PC-9 (cell line): ENCODE results near the gene RHCE. TPM values are rescaled to one million over a fixed set of nuclear protein-coding genes. Genes with fewer than 3 reads are reported as not detected.
"Not testable (repeated sequence)": the region's sequence is repeated elsewhere in the genome, so short reads cannot be mapped to it uniquely, and the experiment has no call there.

Source experiments
- BruUV-seq: library from RNA; stranded (reverse); fragments of 400-500 nt; replicated peaks from 2 replicates; lab custom pipeline; 2021; lab: Mats Ljungman, UMichigan
- CTCF ChIA-PET: fragments of 300-600 bp; sonication (Branson Sonifier 250); formaldehyde crosslinking; loops from one replicate; lab custom pipeline; 2022; ENCODE audit warnings: antibody characterized with exemption; lab: Charles Lee
- POLR2A ChIA-PET: fragments of 300-600 bp; sonication (Branson Sonifier 250); formaldehyde crosslinking; loops from one replicate; lab custom pipeline; 2022; ENCODE audit warnings: antibody characterized with exemption; ENCODE audit not compliant: unreplicated experiment; lab: Charles Lee
- DNase-seq, 2 experiments: peaks; one replicate each; pipeline versions ENCODE4 v3.0.0 to v3.0.0-alpha.2; 2015 to 2022; ENCODE audit warnings: mixed read lengths in 1 of 2
- H2AFZ ChIP-seq: fragments of 200-600 bp; sonication (generic); 2 replicates; pipeline ENCODE4 v1.8.1; 2017; ENCODE audit warnings: antibody characterized with exemption
- H3F3A ChIP-seq: fragments of 200-600 bp; sonication (generic); 2 replicates; pipeline ENCODE4 v1.8.1; 2017; ENCODE audit warnings: antibody characterized with exemption, mild to moderate bottlenecking, low read depth; ENCODE audit not compliant: insufficient read depth
- H3K27ac ChIP-seq: fragments of 200-600 bp; sonication (generic); 2 replicates; pipeline ENCODE4 v1.6.1; 2016; ENCODE audit warnings: mixed run types
- H3K27me3 ChIP-seq: fragments of 200-600 bp; sonication (generic); 2 replicates; pipeline ENCODE4 v1.6.1; 2016; ENCODE audit warnings: low read depth, mixed run types; ENCODE audit not compliant: insufficient read depth
- H3K36me3 ChIP-seq: fragments of 200-600 bp; sonication (generic); 2 replicates; pipeline ENCODE4 v1.6.1; 2016; ENCODE audit warnings: low read depth, mixed run types
- H3K4me1 ChIP-seq: fragments of 200-600 bp; sonication (generic); replicated peaks from 2 replicates; pipeline ENCODE4 v1.6.1; 2016; ENCODE audit warnings: mixed run types; ENCODE audit not compliant: insufficient read depth
- H3K4me2 ChIP-seq: fragments of 200-600 bp; sonication (generic); 2 replicates; pipeline ENCODE4 v1.6.1; 2017; ENCODE audit warnings: mixed run types
- H3K4me3 ChIP-seq: fragments of 200-600 bp; sonication (generic); 2 replicates; pipeline ENCODE4 v1.6.1; 2016; ENCODE audit warnings: mixed run types
- H3K79me2 ChIP-seq: fragments of 200-600 bp; sonication (generic); 2 replicates; pipeline ENCODE4 v1.6.1; 2017; ENCODE audit warnings: low read depth, mixed run types
- H3K9me2 ChIP-seq: fragments of 200-600 bp; sonication (generic); 2 replicates; pipeline ENCODE4 v1.8.1; 2017; ENCODE audit warnings: mild to moderate bottlenecking; ENCODE audit not compliant: insufficient read depth
- H3K9me3 ChIP-seq: fragments of 200-600 bp; sonication (generic); 2 replicates; pipeline ENCODE4 v1.8.1; 2016; ENCODE audit warnings: low read depth; ENCODE audit not compliant: insufficient read depth
- H4K20me1 ChIP-seq: fragments of 200-600 bp; sonication (generic); 2 replicates; pipeline ENCODE4 v1.8.1; 2017; ENCODE audit not compliant: insufficient read depth
- CTCF ChIP-seq: fragments of 200-600 bp; sonication (generic); conservative IDR thresholded peaks from 2 replicates; pipeline ENCODE4 v1.6.1; 2017; ENCODE audit warnings: mixed run types, antibody characterized with exemption, mild to moderate bottlenecking, moderate library complexity
- EZH2 ChIP-seq: fragments of 200-600 bp; sonication (generic); IDR thresholded peaks from 2 replicates; pipeline ENCODE4 v1.8.0; 2017; ENCODE audit warnings: antibody characterized with exemption, low read depth
- intact Hi-C: fragments of 100-400 bp; cut with micrococcal nuclease; formaldehyde crosslinking; loops from one replicate; pipeline ENCODE4 v1.10.0; 2022; ENCODE audit not compliant: unreplicated experiment
- total RNA-seq: library from RNA; stranded (reverse); gene quantifications from 2 replicates; pipeline ENCODE4 v1.2.3, GENCODE V29; 2021

Gene RHCE
- total RNA-seq, 1 experiment from 2014 or later, result 0.22 TPM

GRCh38 chr1:25392841-25393240, 27.8 kb downstream of the RHCE start:
- Histone ChIP-seq H3K4me1 (no peaks in the 10 kb centered on the region), H3K36me3 (no peaks in the 10 kb centered on the region), H3K4me3 (no peak overlapping the region), H3F3A (no peaks in the 10 kb centered on the region), H3K27me3 (no peaks in the 10 kb centered on the region), H4K20me1 (no peaks in the 10 kb centered on the region), H3K27ac (no peak overlapping the region), H3K9me3 (no peaks in the 10 kb centered on the region), H2AFZ (no peak overlapping the region), H3K4me2 (no peak overlapping the region), H3K9me2 (no peaks in the 10 kb centered on the region), H3K79me2 (no peaks in the 10 kb centered on the region)
- intact Hi-C loops, result no loop called here
- BruUV-seq, result no TSS peak
- no peak for DNase-seq
- ChIA-PET CTCF (no interaction called here), POLR2A (no interaction called here)
- TF ChIP-seq EZH2 (no peak), CTCF (no peak)

GRCh38 chr1:25389721-25390120, 30.9 kb downstream of the RHCE start:
- H3K79me2 ChIP-seq, H3K9me2 ChIP-seq, H3K9me3 ChIP-seq, H3F3A ChIP-seq, DNase-seq, H3K27ac ChIP-seq, H3K4me1 ChIP-seq, H3K4me2 ChIP-seq, H4K20me1 ChIP-seq, POLR2A ChIA-PET, CTCF ChIA-PET, H3K4me3 ChIP-seq, H2AFZ ChIP-seq, H3K27me3 ChIP-seq, intact Hi-C loops, BruUV-seq, H3K36me3 ChIP-seq: not testable (repeated sequence)

GRCh38 chr1:25388691-25389090, 31.9 kb downstream of the RHCE start:
- H3K9me2 ChIP-seq, H3K4me2 ChIP-seq, DNase-seq, POLR2A ChIA-PET, H3K27me3 ChIP-seq, H3F3A ChIP-seq, CTCF ChIA-PET, intact Hi-C loops, H3K4me3 ChIP-seq, BruUV-seq, H3K79me2 ChIP-seq, H3K36me3 ChIP-seq, H4K20me1 ChIP-seq, H3K27ac ChIP-seq, H3K9me3 ChIP-seq, H3K4me1 ChIP-seq, H2AFZ ChIP-seq: not testable (repeated sequence)

GRCh38 chr1:25387096-25387495, 33.5 kb downstream of the RHCE start:
- POLR2A ChIA-PET, H2AFZ ChIP-seq, H3K4me1 ChIP-seq, H3K27me3 ChIP-seq, H3K4me2 ChIP-seq, H3K27ac ChIP-seq, CTCF ChIA-PET, H3K36me3 ChIP-seq, H3K4me3 ChIP-seq, H3K9me3 ChIP-seq, H3K9me2 ChIP-seq, DNase-seq, intact Hi-C loops, H3F3A ChIP-seq, H3K79me2 ChIP-seq, H4K20me1 ChIP-seq, BruUV-seq: not testable (repeated sequence)

- H3K36me3 ChIP-seq, H3F3A ChIP-seq, H3K9me3 ChIP-seq, H3K4me1 ChIP-seq, H3K9me2 ChIP-seq, H3K27ac ChIP-seq, H3K79me2 ChIP-seq, H4K20me1 ChIP-seq, intact Hi-C loops, H2AFZ ChIP-seq, H3K4me2 ChIP-seq, H3K4me3 ChIP-seq, CTCF ChIA-PET, DNase-seq, POLR2A ChIA-PET, BruUV-seq, H3K27me3 ChIP-seq: not testable (repeated sequence)
These were observed 36.8 kb downstream of the RHCE start for GRCh38 chr1:25383875-25384274.

- H3K9me3 ChIP-seq, H2AFZ ChIP-seq, H3K27me3 ChIP-seq, intact Hi-C loops, H3K4me3 ChIP-seq, H3K27ac ChIP-seq, DNase-seq, H3K36me3 ChIP-seq, POLR2A ChIA-PET, BruUV-seq, H3F3A ChIP-seq, H3K9me2 ChIP-seq, H3K4me1 ChIP-seq, CTCF ChIA-PET, H3K4me2 ChIP-seq, H4K20me1 ChIP-seq, H3K79me2 ChIP-seq: not testable (repeated sequence)
These were observed 37.5 kb downstream of the RHCE start for GRCh38 chr1:25383090-25383489.

GRCh38 chr1:25382543-25382942, 38.1 kb downstream of the RHCE start:
- H3K27me3 ChIP-seq, H4K20me1 ChIP-seq, H3K9me3 ChIP-seq, POLR2A ChIA-PET, H3K79me2 ChIP-seq, H3K36me3 ChIP-seq, intact Hi-C loops, H3K4me3 ChIP-seq, DNase-seq, H3K4me1 ChIP-seq, H2AFZ ChIP-seq, H3F3A ChIP-seq, H3K27ac ChIP-seq, H3K4me2 ChIP-seq, BruUV-seq, H3K9me2 ChIP-seq, CTCF ChIA-PET: not testable (repeated sequence)
